ENCODE results near the gene GPR160.

DNA sequence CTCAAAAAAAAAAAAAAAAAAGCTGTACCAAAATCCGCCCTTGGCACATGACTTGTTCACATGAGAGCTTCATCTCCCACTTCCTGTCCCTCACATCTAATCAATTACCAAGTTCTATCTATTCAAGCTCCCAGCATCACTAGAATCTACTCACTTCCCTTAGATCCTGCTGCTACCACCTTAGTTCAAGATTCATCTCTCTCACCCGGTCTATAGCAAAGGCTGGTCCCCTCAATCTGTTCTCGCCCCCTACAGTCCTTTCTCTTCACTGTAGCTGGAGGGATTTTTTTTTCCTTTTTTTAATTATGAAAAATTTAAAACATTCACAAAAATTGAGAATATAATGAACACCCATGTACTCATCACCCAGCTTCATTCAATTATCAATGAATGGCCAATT is 16.7 kb upstream of the GPR160 start:
- TF ChIP-seq, protein P1, sequence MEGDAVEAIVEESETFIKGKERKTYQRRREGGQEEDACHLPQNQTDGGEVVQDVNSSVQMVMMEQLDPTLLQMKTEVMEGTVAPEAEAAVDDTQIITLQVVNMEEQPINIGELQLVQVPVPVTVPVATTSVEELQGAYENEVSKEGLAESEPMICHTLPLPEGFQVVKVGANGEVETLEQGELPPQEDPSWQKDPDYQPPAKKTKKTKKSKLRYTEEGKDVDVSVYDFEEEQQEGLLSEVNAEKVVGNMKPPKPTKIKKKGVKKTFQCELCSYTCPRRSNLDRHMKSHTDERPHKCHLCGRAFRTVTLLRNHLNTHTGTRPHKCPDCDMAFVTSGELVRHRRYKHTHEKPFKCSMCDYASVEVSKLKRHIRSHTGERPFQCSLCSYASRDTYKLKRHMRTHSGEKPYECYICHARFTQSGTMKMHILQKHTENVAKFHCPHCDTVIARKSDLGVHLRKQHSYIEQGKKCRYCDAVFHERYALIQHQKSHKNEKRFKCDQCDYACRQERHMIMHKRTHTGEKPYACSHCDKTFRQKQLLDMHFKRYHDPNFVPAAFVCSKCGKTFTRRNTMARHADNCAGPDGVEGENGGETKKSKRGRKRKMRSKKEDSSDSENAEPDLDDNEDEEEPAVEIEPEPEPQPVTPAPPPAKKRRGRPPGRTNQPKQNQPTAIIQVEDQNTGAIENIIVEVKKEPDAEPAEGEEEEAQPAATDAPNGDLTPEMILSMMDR (IDR thresholded peaks at IDR 0.05; ENCODE audit: insufficient read depth, low read length), result no peak
- TF ChIP-seq POLR2AphosphoS5 (IDR thresholded peaks at IDR 0.05; ENCODE audit: low read depth) (no peak), SPI1 (IDR thresholded peaks at IDR 0.05; ENCODE audit: borderline replicate concordance, low read depth) (no peak), REST (IDR thresholded peaks at IDR 0.05; ENCODE audit: insufficient replicate concordance, low read depth) (no peak), GABPA (IDR thresholded peaks at IDR 0.05; ENCODE audit: low read depth) (no peak)
